KBM-7 (cell line): ENCODE results near the gene NLGN4X.
"Not testable (repeated sequence)": the region's sequence is repeated elsewhere in the genome, so short reads cannot be mapped to it uniquely, and the experiment has no call there.

Source experiments
- DNase-seq: peaks from one replicate; pipeline ENCODE4 v3.0.0-alpha.2; 2015
- in situ Hi-C: fragments of 300-500 bp; cut with MboI; formaldehyde crosslinking; loops from 2 replicates; pipeline ENCODE4 v1.14.3; 2020; ENCODE audit warnings: low sequenced_read_pairs, low pct_unique_long_range_greater_than_20kb, mixed read lengths

The NLGN4X gene

GRCh38 chrX:5915783-5916182, 312.9 kb downstream of the NLGN4X start:
- DNase-seq: no peak
- in situ Hi-C loops: no loop called here

- in situ Hi-C loops: no loop called here
- no peak for DNase-seq
These were observed 321.5 kb downstream of the NLGN4X start for GRCh38 chrX:5907207-5907606.

DNA sequence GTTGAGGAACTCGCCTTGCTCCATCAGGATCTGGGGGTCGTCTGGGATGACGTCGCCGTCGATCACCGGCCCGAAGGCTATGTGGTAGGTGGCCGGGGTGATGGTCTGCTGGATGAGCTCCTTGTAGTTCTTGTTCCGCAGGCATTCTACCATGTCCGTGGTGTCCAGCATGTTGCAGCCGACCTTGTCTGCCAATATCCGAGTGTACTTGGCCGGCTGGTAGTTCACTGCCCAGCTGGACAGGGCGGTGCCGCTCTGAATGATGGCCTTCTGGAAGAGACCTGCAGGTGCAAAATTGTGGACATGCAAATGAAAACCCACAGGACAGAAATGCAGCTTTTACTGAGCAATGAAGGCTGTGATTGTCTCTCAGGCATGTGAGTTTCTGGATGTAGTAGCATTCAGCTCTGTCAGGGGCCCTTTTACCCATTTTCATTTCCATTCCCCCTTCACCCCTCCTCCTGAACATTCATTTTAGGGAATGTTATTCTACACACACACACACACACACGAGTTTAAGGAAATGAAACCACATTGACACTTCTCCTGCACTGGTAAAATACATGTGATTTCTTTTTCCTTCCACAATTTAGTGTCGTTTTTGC, 325.0 kb downstream of the NLGN4X start:
- DNase-seq, in situ Hi-C loops: not testable (repeated sequence)

GRCh38 chrX:5898463-5898862, 330.2 kb downstream of the NLGN4X start:
- no peak for DNase-seq

GRCh38 chrX:5891378-5891777, 337.3 kb downstream of the NLGN4X start:
- in situ Hi-C loops: no loop called here
- no peak for DNase-seq

More at GRCh38 chrX:5898463-5898862, 330.2 kb downstream of the NLGN4X start:
- in situ Hi-C loops: no loop called here

DNA sequence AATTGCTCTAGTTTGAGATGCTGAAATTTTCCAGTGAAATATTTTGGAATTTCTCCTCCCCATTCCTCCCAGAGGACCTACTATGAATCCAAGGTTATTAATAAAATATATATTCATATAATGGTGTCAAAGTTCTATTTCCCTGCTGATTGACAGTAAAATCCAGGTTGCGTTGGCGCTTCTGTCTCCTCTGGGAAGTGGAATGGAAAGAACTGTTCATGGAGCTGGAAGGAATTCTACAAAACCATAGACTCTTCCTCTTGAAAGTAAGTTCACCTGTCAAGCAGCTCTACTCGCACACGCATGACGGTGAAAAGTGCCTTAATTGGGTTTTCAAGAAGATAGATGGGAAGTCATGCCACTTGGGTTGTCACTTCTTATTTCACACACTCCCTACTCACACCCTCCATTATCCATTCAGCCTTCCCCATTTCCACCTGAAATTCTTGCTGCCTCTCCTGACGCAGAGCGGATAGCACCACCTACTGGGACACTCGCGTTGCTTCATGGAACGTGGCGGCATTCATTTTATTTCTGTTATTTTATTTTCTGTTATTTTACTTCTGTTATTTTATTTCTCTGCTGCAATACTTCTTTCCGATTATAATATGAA, 351.6 kb downstream of the NLGN4X start:
- in situ Hi-C loops: no loop called here
- DNase-seq: peak; percentile 43

DNA sequence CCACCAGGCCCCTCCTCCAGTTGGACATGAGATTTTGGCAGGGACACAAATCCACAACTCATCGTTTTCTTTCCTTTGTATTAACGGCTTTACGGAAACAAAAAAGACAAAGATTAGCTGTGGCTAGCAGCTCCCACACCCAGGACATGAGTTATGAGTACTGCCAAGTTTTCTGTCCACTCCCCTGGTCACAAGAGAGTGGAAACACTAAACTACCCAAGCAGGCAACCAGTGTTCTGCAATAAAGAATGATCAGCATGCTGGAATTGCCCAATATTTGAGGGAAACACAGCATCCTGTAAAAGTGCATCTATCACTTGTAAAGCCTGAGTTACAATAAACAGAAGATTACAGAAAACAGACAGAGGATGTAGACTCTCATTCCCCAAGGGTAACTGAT, 358.4 kb downstream of the NLGN4X start:
- DNase-seq: no peak
- in situ Hi-C loops: no loop called here

DNA sequence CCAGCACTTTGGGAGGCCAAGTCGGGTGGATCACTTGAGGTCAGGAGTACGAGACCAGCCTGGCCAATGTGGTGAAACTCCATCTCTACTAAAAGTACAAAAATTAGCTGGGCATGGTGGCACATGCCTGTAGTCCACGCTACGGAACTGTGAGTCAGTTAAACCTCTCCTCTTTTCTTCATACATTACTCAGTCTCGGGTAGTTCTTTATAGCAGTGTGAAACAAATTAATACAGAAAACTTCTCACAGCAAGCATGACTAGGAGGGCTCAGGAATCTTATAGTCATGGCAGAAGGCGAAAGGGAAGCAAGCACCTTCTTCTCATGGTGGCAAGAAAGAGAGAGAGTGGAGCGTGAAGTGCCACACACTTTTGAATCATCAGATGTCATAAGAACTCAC, 358.9 kb downstream of the NLGN4X start:
- no peak for DNase-seq
- in situ Hi-C loops: no loop called here

- in situ Hi-C loops: no loop called here
- no peak for DNase-seq
These were observed 360.9 kb downstream of the NLGN4X start for GRCh38 chrX:5867778-5868177.

GRCh38 chrX:5857232-5857631, 371.4 kb downstream of the NLGN4X start:
- no peak for DNase-seq
- in situ Hi-C loops: no loop called here

DNA sequence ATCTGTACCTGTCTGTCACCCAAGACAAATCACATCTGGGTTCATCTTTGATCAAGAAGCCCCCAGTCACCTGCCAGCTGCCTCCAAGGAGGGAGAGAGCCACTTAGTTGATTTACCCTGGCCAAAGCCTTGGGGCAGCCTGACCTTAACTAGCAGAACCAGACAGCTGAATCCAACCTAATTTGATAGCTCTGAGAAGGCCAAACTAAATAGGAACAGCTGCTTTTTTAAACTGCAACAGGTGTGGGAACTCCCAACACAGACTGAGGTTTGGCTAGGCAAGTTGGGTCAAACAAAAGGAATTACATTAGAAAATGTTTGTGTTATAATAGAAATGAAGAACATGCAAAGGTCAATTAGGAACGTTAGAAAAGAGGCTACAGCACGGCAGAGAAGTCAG, 375.7 kb downstream of the NLGN4X start:
- DNase-seq: no peak
- in situ Hi-C loops: no loop called here

DNA sequence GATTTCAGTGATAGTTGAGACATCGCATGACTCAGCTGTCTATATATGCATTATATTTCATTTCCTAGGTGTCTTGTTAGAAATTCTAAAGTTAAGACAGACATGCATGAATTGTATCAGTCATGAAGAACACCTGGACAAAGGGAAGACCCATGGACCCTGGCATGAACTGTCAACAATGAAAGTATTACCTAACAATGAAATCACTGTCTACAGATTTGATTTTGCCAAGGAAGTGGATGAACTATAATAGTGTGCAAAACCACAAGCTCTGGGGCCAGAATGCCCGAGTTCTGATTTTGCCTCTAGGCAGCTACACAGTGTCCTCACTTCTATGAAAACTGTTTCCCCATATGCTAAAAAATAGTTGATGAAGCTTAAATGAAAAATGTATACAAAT, 386.1 kb downstream of the NLGN4X start:
- in situ Hi-C loops: no loop called here
- no peak for DNase-seq
